GM18517 (cell line): Measurements from ENCODE around the gene VAV1.
"Not testable (repeated sequence)": the region's sequence is repeated elsewhere in the genome, so short reads cannot be mapped to it uniquely, and the experiment has no call there.

Experiments
- ATAC-seq: cut with Tn5 transposase; IDR thresholded peaks from one replicate; pipeline ENCODE4 v1.9.1; 2021; ENCODE audit warnings: mild to moderate bottlenecking, moderate library complexity; ENCODE audit not compliant: unreplicated experiment

The VAV1 gene

DNA sequence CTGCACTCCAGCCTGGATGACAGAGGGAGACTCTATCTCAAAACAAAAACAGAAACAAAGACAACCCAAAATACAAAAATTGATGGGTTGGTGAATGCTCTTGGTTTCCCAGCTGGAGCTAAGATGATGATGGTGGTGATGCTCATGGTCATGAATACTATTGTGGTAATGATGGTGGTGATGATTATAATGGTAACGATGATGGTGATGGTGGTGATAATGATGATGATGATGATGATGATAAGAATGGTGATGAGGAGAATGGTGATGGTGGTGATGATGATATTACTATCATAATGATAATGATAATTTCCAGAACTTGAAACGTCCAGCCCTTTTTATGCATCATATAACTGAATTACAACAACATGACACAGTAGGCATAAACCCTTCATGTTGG lies 40.1 kb downstream of the VAV1 start:
- ATAC-seq = no peak

DNA sequence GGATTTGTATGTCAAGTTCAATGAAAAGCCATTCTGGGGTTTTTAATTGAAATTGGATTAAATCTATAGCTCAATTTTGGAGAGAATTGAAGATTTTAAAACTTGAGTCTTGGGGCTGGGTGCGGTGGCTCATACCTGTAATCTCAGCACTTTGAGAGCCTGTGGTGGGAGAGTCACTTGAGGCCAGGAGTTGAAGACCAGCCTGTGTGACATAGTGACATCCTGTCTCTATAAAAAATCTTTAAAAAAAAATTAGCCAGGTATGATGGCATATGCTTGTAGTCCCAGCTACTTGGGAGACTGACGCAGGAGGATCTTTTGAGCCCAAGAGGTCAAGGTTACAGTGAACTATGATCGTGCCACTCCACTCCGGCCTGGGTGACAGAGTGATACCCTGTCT lies 41.2 kb downstream of the VAV1 start:
- ATAC-seq = no peak

DNA sequence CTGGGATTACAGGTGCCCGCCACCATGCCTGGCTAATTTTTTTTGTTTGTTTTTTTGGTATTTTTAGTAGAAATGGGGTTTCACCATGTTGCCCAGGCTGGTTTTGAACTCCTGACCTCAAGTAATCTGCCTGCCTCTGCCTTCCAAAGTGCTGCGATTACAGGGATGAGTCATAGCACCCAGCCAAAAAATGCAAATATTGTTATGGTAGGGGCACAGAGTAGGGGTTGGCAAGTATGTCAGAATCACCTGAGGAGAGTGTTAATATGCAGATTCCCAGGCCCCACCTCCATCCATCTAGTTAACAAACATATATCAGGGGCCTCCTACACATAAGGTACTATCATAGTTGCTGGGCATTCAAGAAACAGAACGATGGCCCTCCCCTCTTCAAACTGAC lies 44.7 kb downstream of the VAV1 start:
- no peak for ATAC-seq

DNA sequence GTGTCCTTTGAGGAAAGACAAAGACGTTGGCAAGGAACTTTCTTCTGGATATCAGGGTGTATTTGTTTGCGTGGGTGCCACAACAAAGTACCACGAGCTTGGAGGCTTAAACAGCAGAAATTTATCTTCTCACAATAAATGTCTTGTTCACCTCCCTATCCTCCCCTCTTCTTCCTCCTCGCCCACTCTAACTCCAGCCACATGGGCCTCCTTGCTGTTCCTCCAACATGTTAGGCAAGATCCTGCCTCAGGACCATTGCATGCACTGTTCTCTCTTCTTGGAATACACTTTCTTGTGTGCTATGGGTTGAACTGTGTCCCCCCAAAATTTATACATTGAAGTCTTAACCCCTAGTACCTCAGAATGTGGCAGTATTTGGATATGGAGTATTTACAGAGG lies 45.7 kb downstream of the VAV1 start:
- no peak for ATAC-seq

DNA sequence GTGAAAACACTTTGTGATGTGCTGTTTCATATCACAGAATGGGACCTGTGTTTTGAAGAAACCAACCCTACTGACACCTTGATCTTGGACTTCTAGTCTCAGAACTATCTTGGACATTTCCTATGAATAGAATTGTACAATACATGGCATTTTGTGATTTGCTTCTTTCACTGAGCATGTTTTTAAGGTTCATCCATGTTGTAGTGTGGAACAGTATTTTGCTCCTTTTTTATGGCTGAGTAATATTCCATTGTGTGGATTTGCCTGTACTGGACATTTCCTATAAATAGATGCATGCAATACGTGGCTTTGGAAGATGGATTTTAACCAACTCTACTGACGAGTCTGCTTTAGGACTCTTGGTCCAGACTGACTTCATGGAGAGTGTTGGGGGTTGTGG lies 46.8 kb downstream of the VAV1 start:
- no peak for ATAC-seq

DNA sequence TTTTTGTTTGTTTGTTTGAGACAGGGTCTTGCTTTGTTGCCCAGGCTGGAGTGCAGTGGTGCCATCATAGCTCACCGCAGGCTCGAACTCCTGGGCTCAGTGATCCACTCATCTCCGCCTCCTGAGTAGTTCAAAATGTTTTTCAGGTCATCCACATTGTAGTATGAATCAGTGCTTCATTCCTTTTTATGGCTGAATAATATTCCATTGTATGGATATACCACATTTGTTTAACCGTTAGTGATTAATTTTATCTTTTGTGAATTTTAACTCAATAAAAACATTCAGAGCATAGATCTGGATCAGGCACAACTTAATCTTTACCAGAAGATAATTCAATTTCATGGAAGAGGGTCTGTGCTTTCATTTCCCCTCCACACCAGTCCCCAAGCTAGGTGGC lies 47.7 kb downstream of the VAV1 start:
- no peak for ATAC-seq

DNA sequence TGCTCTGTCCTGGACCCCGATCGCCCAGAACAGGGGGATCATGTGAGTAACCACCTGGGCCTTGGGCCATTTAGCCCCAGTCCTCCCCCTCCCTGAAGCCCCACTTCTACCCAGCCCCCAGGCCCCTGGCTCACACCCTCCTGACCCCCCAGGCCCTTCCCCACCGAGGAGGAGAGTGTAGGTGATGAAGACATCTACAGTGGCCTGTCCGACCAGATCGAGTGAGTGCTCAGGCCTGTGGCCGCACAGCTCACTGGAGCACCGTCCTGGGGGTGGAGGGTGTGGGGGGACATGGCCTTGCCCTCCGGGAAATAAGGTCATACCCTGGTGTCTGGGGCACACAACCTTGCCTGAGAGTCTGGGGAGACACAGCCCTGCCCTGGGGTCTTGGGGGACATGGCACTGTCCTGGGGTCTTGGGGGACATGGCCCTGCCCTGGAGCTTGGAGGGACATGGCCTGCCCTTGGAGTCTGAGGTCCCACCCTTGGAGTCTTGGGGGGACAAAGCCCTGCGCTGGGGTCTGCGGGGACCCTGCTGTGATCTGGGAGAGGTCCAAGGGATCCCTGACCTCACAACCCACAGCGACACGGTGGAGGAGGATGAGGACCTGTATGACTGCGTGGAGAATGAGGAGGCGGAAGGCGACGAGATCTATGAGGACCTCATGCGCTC lies 49.3 kb downstream of the VAV1 start:
- ATAC-seq = no peak

DNA sequence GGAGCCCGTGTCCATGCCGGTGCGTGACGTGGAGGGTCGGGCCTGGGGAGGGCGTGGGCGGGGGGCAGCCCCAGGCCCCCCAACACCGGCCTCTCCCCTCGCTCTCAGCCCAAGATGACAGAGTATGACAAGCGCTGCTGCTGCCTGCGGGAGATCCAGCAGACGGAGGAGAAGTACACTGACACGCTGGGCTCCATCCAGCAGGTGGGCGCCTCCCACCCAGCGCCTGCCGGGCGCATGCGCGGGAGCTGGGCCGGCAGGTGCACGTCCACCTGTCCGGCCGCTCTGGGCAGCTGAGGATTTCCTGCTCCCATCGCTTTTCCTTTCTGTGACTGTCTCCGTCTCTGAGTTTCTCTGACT lies 49.8 kb downstream of the VAV1 start:
- no peak for ATAC-seq

DNA sequence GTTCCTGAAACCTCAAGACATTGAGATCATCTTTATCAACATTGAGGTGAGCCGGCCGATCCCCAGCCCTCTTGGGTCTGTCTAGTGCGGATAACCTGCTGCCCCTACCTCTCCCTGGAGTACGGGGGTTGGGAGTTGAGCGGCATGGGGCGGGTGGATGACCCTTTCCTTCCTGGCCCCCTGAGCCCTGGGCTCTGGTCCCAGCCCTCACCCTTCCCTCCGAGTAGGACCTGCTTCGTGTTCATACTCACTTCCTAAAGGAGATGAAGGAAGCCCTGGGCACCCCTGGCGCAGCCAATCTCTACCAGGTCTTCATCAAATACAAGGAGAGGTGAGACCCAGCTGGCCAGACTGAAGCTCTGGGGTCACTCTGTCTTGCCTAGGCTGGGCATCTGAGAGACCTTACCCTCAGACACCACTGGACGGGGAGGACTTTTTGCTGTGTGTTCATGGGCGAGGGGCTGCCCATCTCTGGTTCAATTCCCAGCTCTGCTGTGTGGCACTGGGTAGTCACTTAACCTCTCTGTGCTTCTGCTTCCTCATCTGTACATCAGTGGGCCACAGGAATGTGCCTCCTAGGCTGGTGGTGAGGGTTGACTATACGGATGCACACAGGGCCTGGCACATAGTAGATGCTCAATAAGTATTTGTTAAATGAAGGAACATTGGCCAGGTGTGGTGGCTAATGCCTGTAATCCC lies 52.7 kb downstream of the VAV1 start:
- no peak for ATAC-seq

DNA sequence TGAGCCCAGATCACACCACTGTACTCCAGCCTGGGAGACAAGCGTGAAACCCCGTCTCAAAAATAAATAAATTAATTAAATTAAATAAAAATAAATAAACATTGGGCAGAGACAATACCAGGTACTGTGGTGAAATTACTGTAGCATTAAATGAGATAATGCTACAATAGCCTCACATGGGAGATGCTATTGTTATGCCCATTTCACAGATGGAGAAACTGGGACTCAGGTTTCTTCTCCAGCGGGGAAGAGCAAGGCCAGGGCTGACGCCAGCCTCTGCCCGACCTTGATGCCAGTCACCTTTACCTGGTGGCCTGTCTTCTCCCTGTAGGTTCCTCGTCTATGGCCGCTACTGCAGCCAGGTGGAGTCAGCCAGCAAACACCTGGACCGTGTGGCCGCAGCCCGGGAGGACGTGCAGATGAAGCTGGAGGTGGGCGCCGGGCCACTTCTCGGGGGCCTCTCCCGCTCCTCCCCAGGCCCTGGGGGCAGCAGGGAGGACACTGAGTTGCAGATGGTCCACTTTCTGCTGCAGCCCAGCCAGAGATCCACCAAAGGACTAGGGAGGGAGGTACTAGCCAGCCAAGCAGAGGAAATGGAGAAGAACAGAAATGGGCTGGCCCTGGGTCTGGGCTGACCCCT lies 53.9 kb downstream of the VAV1 start:
- no peak for ATAC-seq

DNA sequence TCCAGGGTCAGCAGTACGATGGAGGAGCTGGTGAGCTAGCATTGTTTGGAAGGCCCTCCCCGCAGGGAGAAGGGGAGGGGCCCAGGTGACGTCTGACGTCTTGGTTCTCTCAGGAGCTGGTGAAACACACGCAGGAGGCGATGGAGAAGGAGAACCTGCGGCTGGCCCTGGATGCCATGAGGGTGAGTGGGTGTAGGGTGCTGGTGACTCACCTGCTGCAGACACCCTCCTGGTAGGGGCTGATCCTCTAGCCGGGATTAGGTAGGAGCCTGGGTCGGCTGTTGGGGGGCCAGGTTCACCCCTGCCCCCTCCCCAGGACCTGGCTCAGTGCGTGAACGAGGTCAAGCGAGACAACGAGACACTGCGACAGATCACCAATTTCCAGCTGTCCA lies 55.8 kb downstream of the VAV1 start:
- ATAC-seq = no peak

DNA sequence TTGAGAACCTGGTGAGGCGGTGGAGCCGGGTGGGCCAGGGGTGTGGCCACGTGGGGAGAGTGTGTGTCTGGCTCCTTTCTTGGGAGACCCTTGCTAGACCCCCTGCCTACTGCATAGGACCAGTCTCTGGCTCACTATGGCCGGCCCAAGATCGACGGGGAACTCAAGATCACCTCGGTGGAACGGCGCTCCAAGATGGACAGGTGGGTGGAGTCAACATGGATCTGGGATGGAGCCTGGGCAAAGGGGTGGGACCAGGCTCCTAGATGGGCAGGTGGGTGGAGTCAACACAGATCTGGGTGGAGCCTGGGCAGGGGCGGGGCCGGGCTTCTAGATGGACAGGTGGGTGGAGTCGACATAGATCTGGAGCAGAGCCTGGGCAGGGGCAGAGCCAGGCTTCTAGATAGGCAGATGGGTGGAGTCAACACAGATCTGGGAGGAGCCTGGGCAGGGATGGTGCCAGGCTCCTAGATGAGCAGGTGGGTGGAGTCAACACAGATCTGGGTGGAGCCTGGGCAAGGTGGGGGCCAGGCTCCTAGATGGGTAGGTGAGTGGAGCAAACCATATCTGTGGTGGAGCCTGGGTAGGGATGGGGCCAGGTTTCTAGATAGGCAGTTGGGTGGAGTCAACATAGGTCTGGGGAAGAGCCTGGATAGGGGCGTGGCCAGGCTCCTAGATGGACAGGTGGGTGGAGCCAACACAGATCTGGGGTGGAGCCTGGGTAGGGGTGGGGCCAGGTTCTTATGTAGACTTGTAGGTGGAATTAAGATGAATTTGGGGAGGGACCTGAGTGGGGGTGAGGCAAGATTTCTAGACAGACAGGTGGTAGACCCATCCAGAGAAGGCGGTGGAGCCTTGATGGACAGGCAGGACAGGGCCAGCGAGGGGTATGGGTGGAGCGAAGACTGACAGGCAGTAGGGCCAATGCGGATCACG lies 56.5 kb downstream of the VAV1 start:
- ATAC-seq = no peak

DNA sequence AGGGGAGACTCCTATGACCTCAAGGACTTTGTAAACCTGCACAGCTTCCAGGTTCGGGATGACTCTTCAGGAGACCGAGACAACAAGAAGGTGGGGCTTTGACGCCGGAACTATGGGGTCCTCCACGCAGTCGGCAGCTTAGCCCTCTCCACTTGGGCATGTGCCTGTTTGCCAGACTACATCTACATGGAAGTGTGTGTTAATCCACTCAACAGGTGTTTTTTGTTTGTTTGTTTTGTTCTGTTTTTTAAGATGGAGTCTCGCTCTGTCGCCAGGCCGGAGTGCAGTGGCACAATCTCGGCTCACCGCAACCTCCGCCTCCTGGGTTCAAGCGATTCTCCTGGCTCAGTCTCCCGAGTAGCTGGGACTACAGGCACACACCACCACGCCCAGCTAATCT lies 57.3 kb downstream of the VAV1 start:
- not testable (repeated sequence) for ATAC-seq

DNA sequence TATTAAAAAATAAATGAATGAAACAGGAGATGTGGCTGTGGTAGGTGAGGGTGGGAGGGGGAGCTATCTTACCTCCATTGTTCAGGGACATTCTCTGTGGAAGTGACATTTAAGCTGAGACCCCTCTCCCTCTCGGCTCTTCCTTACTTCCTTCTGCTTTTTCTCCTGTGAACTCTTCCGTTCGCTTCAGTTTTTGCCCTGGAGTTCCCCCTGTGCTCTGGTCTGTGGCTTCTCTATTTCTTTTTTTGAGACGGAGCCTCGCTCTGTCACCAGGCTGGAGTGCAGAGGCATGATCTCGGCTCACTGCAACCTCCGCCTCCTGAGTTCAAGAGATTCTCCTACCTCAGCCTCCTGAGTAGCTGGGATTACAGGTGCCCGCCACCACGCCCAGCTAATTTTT lies 58.6 kb downstream of the VAV1 start:
- ATAC-seq = not testable (repeated sequence)

DNA sequence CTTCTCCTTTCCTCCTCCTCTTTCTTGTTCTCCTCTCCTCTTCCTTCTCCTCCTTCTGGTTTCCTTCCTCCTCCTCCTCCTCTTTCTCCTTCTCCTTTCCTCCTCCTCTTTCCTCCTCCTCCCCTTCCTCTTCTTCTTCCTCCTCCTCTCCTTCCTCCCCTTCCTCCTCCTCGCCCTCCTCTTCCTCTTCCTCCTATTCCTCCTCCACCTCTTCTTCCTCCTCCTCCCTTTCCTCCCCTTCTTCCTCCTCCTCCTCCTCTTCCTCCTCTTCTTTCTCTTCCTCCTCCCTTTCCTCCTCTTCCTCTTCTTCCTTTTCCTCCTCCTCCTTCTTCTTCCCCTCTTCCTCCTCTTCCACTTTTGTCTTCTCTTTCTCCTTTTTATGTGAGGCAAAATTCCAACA lies 59.9 kb downstream of the VAV1 start:
- no peak for ATAC-seq

DNA sequence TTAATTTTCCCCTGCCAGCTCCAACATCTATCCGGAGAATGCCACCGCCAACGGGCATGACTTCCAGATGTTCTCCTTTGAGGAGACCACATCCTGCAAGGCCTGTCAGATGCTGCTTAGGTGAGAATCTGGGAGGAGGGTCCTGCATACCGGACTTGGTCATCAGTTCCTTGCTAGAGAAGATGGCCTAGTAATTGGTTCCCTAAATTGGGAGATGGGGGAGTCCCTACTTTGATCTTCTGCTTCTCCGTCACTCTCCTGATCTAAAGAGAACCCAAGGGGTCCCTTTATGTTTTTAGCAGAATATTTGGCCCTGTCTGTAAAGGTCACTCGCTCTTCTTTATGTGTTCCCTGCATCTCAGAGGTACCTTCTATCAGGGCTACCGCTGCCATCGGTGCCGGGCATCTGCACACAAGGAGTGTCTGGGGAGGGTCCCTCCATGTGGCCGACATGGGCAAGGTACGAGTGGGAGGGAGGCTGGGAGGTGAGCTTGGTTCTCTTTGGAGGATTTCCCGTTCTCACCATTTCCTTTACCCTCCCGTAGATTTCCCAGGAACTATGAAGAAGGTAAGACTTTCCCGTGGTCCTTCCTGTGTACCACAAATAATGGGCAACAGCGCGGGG lies 60.8 kb downstream of the VAV1 start:
- no peak for ATAC-seq

DNA sequence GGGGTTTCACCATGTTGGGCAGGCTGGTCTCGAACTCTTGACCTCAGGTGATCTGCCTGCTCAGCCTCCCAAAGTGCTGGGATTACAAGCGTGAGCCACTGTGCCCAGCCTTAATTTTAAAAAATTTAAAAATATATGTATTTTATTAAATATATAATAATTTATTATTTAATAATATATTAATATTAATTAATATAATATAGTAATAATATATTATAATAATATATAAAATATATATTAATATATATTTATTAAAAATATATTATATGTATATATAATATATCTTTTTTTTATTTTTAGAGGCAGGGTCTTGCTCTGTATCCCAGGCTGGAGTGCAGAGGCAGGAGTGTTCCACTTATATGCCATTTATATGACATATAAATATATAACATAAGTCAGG lies 61.9 kb downstream of the VAV1 start:
- no peak for ATAC-seq

DNA sequence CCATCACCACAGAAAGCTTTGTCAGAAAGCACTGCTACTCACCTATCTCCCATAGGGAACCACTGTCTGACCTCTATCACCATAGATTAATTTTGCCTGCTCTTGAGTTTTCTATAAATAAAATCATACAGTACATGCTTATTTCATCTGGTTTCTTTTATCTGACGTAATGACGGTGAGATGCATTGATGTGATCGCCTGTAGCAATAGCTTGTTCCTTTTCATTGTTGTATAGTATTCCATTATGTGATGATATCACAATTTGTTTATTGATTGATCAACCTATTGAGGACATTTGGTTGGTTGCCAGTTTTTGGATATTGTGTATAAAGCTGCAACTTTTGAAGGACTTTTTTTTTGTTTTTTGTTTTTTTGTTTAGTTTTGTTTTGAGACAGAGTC lies 63.0 kb downstream of the VAV1 start:
- ATAC-seq = no peak

DNA sequence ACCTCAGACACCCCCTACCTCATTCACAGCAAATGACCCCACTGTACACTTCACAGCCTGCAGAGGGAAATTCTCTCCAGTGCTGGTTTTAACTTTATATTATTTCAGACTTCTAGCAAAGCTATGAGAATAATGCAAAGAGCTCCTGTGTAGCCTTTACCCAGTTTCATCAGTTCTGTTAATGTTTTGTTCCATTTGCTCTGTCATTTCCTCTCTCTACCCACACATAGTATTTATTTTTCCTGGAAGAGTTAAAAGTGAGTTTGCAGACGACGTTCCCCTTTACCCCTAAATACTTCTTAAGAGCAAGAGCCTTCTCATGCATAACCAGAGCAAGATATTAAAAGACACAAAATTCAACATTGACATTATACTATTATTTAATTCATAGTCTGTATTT lies 65.0 kb downstream of the VAV1 start:
- ATAC-seq = no peak

DNA sequence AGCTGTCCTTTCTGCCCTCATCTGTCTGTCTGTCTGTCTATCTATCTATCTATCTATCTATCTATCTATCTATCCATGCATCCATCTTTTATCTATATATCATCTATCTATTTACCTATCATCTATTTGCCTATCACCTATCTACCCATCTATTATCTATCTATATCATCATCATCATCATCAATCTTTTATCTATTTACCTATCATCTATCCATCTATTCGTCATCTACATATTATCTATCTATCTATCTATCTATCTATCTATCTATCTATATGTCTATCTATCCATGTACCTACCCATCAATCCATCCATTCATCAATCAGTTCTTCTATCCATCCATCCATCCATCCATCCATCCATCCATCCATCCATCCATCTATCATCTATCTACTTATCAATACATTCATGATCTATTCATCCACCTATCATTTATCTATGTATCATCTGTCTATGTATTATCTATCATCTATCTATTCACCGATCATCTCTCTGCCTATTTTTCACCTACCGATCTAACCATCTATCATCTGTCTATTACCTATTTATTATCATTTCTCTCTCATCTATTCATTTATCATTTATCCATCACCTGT lies 65.7 kb downstream of the VAV1 start:
- ATAC-seq = no peak
